HepG2 (cell line): ENCODE measurements around the gene TUBGCP3. TPM values are rescaled to one million over a fixed set of nuclear protein-coding genes. Genes with fewer than 3 reads are reported as not detected.

Experiments used
- ARID2 ChIP-seq: sonication (generic); formaldehyde crosslinking; IDR thresholded peaks from 2 replicates; pipeline ENCODE4 v1.8.1; 2022; ENCODE audit warnings: mild to moderate bottlenecking, missing genetic modification reagents, borderline replicate concordance
- BORCS8-MEF2B ChIP-seq: sonication (generic); formaldehyde crosslinking; IDR thresholded peaks from 2 replicates; pipeline ENCODE4 v1.8.0; 2022; ENCODE audit warnings: mild to moderate bottlenecking, missing genetic modification reagents
- CREM ChIP-seq, 2 experiments: sonication (generic) in 1 of 2; formaldehyde crosslinking in 1 of 2; IDR thresholded peaks; 2 replicates each; pipeline versions ENCODE4 v1.4.0 to v1.6.1; 2016 to 2020; ENCODE audit warnings: antibody characterized with exemption in 1 of 2, mild to moderate bottlenecking in 1 of 2, missing genetic modification reagents in 1 of 2
- HDAC2 ChIP-seq: sonication (generic); formaldehyde crosslinking; IDR thresholded peaks from 2 replicates; pipeline ENCODE4 v1.4.0; 2020; ENCODE audit warnings: missing genetic modification reagents
- HES4 ChIP-seq: sonication (generic); formaldehyde crosslinking; IDR thresholded peaks from 2 replicates; pipeline ENCODE4 v1.9.0; 2021; ENCODE audit warnings: mild to moderate bottlenecking, missing genetic modification reagents, borderline replicate concordance
- MAFF ChIP-seq: IDR thresholded peaks from 2 replicates; pipeline ENCODE4 v1.6.1; 2011; ENCODE audit warnings: low read depth, low read length, improper control_type of control experiment
- MZF1 ChIP-seq: sonication (generic); formaldehyde crosslinking; IDR thresholded peaks from 2 replicates; pipeline ENCODE4 v1.8.1; 2023; ENCODE audit warnings: mild to moderate bottlenecking, missing genetic modification reagents, borderline replicate concordance
- NAIF1 ChIP-seq: sonication (generic); formaldehyde crosslinking; IDR thresholded peaks from 2 replicates; pipeline ENCODE4 v1.5.0; 2020; ENCODE audit warnings: mild to moderate bottlenecking, missing genetic modification reagents, borderline replicate concordance
- PHF20 ChIP-seq: sonication (generic); formaldehyde crosslinking; IDR thresholded peaks from 2 replicates; pipeline ENCODE4 v1.5.0; 2020; ENCODE audit warnings: mild to moderate bottlenecking, missing genetic modification reagents
- RXRA ChIP-seq: sonication (generic); formaldehyde crosslinking; IDR thresholded peaks from 2 replicates; pipeline ENCODE4 v1.5.1; 2020; ENCODE audit warnings: missing genetic modification reagents
- SALL1 ChIP-seq: sonication (generic); formaldehyde crosslinking; IDR thresholded peaks from 2 replicates; pipeline ENCODE4 v1.8.0; 2022; ENCODE audit warnings: mild to moderate bottlenecking, missing genetic modification reagents
- XRCC5 ChIP-seq: fragments of 200-400 bp; formaldehyde crosslinking; optimal IDR thresholded peaks from 2 replicates; pipeline ENCODE3; 2017; ENCODE audit warnings: mild to moderate bottlenecking, low read length
- YEATS4 ChIP-seq: sonication (generic); formaldehyde crosslinking; IDR thresholded peaks from 2 replicates; pipeline ENCODE4 v1.4.0; 2020; ENCODE audit warnings: missing genetic modification reagents, borderline replicate concordance
- ZKSCAN5 ChIP-seq: sonication (generic); formaldehyde crosslinking; IDR thresholded peaks from 2 replicates; pipeline ENCODE4 v1.5.1; 2020; ENCODE audit warnings: mild to moderate bottlenecking, missing genetic modification reagents
- ZNF205 ChIP-seq: IDR thresholded peaks from 2 replicates; pipeline ENCODE4 v1.6.1; 2018; ENCODE audit warnings: missing biosample characterization, missing genetic modification reagents
- ZNF33A ChIP-seq: sonication (generic); formaldehyde crosslinking; IDR thresholded peaks from 2 replicates; pipeline ENCODE4 v1.5.1; 2020; ENCODE audit warnings: missing genetic modification reagents, mild to moderate bottlenecking, moderate library complexity, borderline replicate concordance
- ZNF34 ChIP-seq: sonication (generic); formaldehyde crosslinking; IDR thresholded peaks from 2 replicates; pipeline ENCODE4 v1.4.0; 2020; ENCODE audit warnings: mild to moderate bottlenecking, missing genetic modification reagents, borderline replicate concordance
- ZNF549 ChIP-seq: sonication (generic); formaldehyde crosslinking; IDR thresholded peaks from 2 replicates; pipeline ENCODE4 v1.5.0; 2020; ENCODE audit warnings: missing genetic modification reagents
- ZNF772 ChIP-seq: sonication (generic); formaldehyde crosslinking; IDR thresholded peaks from 2 replicates; pipeline ENCODE4 v1.5.0; 2020; ENCODE audit warnings: mild to moderate bottlenecking, missing genetic modification reagents
- ZNF878 ChIP-seq: sonication (generic); formaldehyde crosslinking; IDR thresholded peaks from 2 replicates; pipeline ENCODE4 v1.8.1; 2023; ENCODE audit warnings: mild to moderate bottlenecking, missing genetic modification reagents, moderate library complexity
- ZSCAN31 ChIP-seq: sonication (generic); formaldehyde crosslinking; IDR thresholded peaks from 2 replicates; pipeline ENCODE4 v1.5.0; 2020; ENCODE audit warnings: low read depth, mild to moderate bottlenecking, missing genetic modification reagents
- ZZZ3 ChIP-seq: sonication (generic); formaldehyde crosslinking; IDR thresholded peaks from 2 replicates; pipeline ENCODE4 v1.4.0; 2020; ENCODE audit warnings: missing genetic modification reagents, mild to moderate bottlenecking, borderline replicate concordance
- polyA plus RNA-seq, 8 experiments: library from polyadenylated mRNA; depleted of rRNA in 3 of 8; stranded (reverse) in 7 of 8; unstranded in 1 of 8; fragments of >200 nt; fragmentation: Illumina TruSeq in 4 of 8; extraction: Trizol in 4 of 8; gene quantifications; 2 replicates each; pipeline versions ENCODE4 v1.2.1 to v1.2.3, GENCODE V29; 2011 to 2016; ENCODE audit warnings: low read depth in 4 of 8, missing spikeins in 1 of 8, mixed read lengths in 1 of 8; ENCODE audit not compliant: insufficient read depth in 1 of 8
- total RNA-seq, 5 experiments: library from RNA; depleted of rRNA; stranded (reverse); fragments of >200 nt; fragmentation: Illumina TruSeq; extraction: Trizol; gene quantifications; 2 replicates each; pipeline ENCODE4 v1.2.3, GENCODE V29; 2016; ENCODE audit warnings: low read depth in 1 of 5
- TF ChIP-seq, protein P1 (sequence below): sonication (generic); formaldehyde crosslinking; IDR thresholded peaks from 2 replicates; pipeline ENCODE4 v1.5.1; 2020; ENCODE audit warnings: missing genetic modification reagents, mild to moderate bottlenecking, borderline replicate concordance
- TF ChIP-seq, protein P2 (sequence below): sonication (generic); formaldehyde crosslinking; conservative IDR thresholded peaks from 2 replicates; pipeline ENCODE4 v1.8.0; 2022; ENCODE audit warnings: low read depth, missing genetic modification reagents
- TF ChIP-seq, protein P3 (sequence below): sonication (generic); formaldehyde crosslinking; IDR thresholded peaks from 2 replicates; pipeline ENCODE4 v1.4.0; 2020; ENCODE audit warnings: mild to moderate bottlenecking, missing genetic modification reagents
- TF ChIP-seq, protein P4 (sequence below): sonication (generic); formaldehyde crosslinking; IDR thresholded peaks from 2 replicates; pipeline ENCODE4 v1.4.0; 2020; ENCODE audit warnings: mild to moderate bottlenecking, missing genetic modification reagents

Gene TUBGCP3
- total and polyA plus RNA-seq, 2 of the 13 experiments (the other 11 are each of a cell fraction or from before 2014, with no cell fraction given), result 12.6 to 15.5 TPM

DNA sequence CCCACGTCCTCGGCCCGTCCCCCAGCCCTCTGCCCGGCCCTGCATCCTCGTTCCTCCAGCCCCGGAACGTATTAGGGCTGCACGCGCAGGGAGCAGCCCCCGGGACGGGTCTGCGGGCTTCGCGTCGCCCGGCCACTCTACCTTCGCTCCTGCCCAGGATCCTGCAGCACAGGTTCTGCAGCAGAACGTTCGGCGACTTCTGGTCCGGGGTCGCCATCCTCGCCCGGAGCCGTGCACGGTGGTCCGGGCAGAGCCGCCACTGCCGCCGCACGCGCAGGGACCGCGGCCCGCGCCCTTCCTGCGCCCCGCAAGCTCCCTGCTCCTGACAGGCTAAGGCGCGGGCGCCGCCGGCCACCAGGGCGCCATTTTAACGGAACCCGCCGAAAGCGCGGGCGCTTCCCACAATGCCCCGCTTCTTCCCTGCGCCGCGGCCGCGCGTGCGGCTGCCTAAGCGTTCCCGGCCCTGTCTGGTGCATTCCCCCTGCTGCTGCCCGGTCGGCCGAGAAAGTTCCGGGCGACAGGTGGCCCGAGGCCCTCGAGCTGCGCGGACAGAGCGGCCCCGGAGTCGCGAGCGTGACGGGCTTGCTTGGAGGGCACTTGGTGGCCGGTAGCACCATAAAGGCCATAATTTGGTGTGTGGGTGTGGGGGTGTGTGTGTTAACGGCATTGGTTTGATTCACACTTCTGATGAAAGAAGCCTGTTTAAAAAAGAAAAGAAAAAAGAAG is at the start of gene TUBGCP3 (continued):
- peak; percentile 84; the same call in 1 of the 2 replicates for TF ChIP-seq NAIF1 (CRISPR knock-in tag)
- TF ChIP-seq MAFF, result no peak
- TF ChIP-seq ZNF549 (CRISPR knock-in tag), result no peak
- no peak; the same call in 1 of the 2 replicates for TF ChIP-seq ARID2 (CRISPR knock-in tag)
- TF ChIP-seq, protein P1, sequence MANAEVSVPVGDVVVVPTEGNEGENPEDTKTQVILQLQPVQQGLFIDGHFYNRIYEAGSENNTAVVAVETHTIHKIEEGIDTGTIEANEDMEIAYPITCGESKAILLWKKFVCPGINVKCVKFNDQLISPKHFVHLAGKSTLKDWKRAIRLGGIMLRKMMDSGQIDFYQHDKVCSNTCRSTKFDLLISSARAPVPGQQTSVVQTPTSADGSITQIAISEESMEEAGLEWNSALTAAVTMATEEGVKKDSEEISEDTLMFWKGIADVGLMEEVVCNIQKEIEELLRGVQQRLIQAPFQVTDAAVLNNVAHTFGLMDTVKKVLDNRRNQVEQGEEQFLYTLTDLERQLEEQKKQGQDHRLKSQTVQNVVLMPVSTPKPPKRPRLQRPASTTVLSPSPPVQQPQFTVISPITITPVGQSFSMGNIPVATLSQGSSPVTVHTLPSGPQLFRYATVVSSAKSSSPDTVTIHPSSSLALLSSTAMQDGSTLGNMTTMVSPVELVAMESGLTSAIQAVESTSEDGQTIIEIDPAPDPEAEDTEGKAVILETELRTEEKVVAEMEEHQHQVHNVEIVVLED (CRISPR knock-in tag), result peak; percentile 90
- no peak for TF ChIP-seq ZNF33A (CRISPR knock-in tag)
- TF ChIP-seq ZKSCAN5, result no peak
- TF ChIP-seq, protein P2, sequence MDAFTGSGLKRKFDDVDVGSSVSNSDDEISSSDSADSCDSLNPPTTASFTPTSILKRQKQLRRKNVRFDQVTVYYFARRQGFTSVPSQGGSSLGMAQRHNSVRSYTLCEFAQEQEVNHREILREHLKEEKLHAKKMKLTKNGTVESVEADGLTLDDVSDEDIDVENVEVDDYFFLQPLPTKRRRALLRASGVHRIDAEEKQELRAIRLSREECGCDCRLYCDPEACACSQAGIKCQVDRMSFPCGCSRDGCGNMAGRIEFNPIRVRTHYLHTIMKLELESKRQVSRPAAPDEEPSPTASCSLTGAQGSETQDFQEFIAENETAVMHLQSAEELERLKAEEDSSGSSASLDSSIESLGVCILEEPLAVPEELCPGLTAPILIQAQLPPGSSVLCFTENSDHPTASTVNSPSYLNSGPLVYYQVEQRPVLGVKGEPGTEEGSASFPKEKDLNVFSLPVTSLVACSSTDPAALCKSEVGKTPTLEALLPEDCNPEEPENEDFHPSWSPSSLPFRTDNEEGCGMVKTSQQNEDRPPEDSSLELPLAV (CRISPR knock-in tag), result peak; percentile 61; the same call in 1 of the 2 replicates
- peak; percentile 87 for TF ChIP-seq XRCC5
- peak; percentile 99 for TF ChIP-seq BORCS8-MEF2B (CRISPR knock-in tag)
- no peak for TF ChIP-seq MZF1 (CRISPR knock-in tag)
- TF ChIP-seq ZNF34, result peak; percentile 89; the same call in 1 of the 2 replicates
- peak; percentile 93 for TF ChIP-seq ZSCAN31
- TF ChIP-seq, protein P3, sequence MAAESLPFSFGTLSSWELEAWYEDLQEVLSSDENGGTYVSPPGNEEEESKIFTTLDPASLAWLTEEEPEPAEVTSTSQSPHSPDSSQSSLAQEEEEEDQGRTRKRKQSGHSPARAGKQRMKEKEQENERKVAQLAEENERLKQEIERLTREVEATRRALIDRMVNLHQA (CRISPR knock-in tag), result no peak
- no peak for TF ChIP-seq CREM (IDR thresholded peaks at IDR 0.05)
- no peak for TF ChIP-seq CREM (CRISPR knock-in tag; IDR thresholded peaks at IDR 0.05)
- TF ChIP-seq HDAC2, result peak; percentile 66
- TF ChIP-seq HES4 (CRISPR knock-in tag), result peak; percentile 96; the same call in 1 of the 2 replicates
- TF ChIP-seq ZNF772 (CRISPR knock-in tag), result peak; percentile 92
- peak; percentile 95 for TF ChIP-seq ZNF878 (CRISPR knock-in tag)
- TF ChIP-seq ZNF205 (CRISPR knock-in tag), result peak; percentile 65; the same call in 1 of the 2 replicates
- TF ChIP-seq, protein P4, sequence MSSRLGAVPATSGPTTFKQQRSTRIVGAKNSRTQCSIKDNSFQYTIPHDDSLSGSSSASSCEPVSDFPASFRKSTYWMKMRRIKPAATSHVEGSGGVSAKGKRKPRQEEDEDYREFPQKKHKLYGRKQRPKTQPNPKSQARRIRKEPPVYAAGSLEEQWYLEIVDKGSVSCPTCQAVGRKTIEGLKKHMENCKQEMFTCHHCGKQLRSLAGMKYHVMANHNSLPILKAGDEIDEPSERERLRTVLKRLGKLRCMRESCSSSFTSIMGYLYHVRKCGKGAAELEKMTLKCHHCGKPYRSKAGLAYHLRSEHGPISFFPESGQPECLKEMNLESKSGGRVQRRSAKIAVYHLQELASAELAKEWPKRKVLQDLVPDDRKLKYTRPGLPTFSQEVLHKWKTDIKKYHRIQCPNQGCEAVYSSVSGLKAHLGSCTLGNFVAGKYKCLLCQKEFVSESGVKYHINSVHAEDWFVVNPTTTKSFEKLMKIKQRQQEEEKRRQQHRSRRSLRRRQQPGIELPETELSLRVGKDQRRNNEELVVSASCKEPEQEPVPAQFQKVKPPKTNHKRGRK (CRISPR knock-in tag), result no peak
- peak; percentile 92 for TF ChIP-seq SALL1
- peak; percentile 95 for TF ChIP-seq PHF20 (CRISPR knock-in tag)
- peak; percentile 96 for TF ChIP-seq YEATS4 (CRISPR knock-in tag)
- peak; percentile 68; the same call in 1 of the 2 replicates for TF ChIP-seq RXRA (CRISPR knock-in tag)
- TF ChIP-seq ZZZ3, result peak; percentile 94
